ENCODE data around the gene PIN1.

PIN1 gene

DNA sequence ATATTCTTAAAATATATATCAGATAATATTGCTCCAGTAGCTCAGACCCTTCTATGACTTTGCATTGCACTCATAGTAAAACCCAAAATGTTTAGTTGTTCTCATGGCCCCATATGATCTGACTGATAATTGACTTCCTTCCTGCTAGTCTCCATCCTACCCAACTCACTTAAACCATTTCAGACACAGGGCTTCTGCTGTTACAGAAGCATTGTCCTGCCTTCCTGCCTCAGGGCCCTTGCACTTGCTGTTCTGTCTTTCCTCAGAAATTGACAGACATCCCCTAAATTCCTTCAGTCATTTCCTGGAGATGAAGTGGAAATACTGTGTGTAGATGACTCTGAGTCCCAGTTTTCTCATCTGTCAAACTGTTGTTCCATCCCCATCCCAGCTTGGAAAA lies 36.0 kb upstream of the PIN1 start:
- no peak for TF ChIP-seq ZNF274 (IDR thresholded peaks at IDR 0.05; ENCODE audit: low read depth, low read length)
- H3K4me3 ChIP-seq (ENCODE audit: low read length) = no peak overlapping the region

DNA sequence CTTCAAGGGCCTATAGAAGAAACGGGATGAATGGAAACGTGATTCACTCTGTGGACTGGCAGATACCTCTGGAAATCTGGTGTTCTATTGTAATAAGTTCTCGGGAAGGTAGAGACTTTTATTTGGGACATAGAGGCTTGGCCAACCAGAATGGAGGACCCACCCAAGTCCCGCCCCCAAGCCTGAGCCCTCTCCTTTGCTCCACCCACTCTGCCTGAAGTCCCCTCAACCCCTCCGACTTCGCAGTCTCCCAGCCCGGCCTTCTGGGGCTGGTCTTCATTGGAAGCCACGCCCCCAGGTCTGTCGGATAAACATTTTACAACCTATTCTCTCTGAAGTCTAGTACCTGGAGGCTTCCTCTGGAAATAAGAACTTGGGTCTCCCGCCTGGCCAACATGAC lies 33.1 kb upstream of the PIN1 start:
- TF ChIP-seq ZNF274 (IDR thresholded peaks at IDR 0.05; ENCODE audit: low read depth, low read length) = no peak

DNA sequence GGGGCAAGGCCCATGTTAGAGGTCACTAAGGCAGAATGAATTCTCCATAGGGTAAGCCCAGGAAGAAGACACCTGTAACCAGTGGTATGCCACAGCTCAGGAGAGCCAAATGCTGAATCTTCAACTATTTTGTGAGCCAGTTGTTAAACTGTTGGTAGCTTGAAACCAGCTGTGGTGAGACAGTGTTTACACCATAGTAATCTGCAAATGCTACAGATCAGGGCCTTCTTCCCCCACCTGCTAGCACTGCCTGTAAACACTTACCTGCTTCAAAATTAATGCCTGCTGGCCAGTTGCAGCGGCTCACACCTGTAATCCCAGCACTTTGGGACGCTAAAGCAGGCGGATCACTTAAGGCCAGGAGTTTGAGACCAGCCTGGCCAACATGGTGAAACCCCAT lies 28.3 kb upstream of the PIN1 start:
- H3K4me3 ChIP-seq (ENCODE audit: low read length) = no peak overlapping the region
- TF ChIP-seq ZNF274 (IDR thresholded peaks at IDR 0.05; ENCODE audit: low read depth, low read length) = no peak

More for the DNA sequence above, 33.1 kb upstream of the PIN1 start:
- no peak overlapping the region for H3K4me3 ChIP-seq (ENCODE audit: low read length)

DNA sequence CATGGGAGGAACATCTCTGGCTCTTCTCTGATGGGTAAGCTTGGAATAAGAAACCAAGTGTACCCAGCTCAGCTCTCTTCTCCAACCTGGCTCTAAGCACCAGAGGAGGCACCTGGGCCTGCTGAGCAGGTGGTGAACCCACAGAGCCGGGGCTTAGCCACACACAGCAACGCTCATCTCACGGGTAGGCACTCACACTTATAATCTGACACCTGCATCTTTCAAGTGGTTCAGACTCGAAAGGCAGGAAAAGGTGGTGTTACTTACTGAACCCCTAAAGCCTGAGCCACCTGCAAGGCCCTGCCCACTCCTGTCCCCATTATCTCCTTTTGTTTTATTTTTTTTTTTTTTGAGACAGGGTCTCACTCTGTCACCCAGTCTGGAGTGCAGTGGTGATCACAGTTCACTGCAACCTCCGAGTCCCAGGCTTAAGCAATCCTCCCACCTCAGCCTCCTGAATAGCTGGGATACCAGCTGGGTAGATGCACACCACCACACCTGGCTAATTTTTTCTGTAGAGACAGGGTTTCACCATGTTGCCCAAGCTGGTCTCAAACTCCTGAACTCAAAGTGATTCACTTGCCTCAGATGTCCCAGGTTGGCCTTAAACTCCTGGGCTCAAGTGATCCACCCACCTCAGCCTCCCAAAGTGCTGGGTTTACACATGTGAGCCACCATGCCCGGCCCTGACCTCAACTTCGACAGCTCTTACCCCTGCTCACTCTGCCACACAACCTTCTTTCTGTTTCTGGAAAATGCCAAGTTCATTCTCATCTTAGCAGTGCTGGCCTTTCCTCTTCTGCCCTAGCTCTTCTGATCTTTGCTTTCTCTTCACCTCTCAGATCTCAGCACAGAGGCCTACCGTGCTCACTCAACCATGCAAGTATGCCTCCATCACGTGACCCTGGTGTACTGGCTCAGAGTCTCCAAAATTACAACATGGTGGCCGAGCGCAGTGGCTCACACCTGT lies 26.0 kb upstream of the PIN1 start:
- H3K4me3 ChIP-seq (ENCODE audit: low read length) = no peak overlapping the region
- no peak for TF ChIP-seq ZNF274 (IDR thresholded peaks at IDR 0.05; ENCODE audit: low read depth, low read length)

DNA sequence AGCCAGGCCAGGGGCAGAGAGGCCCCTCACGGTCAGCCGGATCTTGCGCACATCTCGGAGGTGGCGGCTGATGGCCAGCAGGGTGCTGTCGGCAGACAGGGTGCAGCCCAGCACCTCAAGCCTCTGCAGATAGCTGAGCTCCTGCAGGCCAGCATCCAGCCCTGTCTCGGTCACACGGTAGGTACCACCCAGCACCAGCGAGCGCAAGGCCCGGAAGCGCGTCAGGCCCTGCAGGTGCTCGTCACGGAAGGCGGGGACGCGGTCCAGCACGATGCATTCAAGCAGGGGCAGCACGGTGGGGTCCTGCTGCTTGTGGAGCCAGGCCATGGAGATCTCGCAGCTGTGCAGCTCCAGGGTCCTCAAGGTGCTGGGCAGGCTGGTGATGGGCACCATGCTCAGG lies 24.0 kb upstream of the PIN1 start:
- TF ChIP-seq ZNF274 (IDR thresholded peaks at IDR 0.05; ENCODE audit: low read depth, low read length) = no peak
- no peak overlapping the region for H3K4me3 ChIP-seq (ENCODE audit: low read length)

DNA sequence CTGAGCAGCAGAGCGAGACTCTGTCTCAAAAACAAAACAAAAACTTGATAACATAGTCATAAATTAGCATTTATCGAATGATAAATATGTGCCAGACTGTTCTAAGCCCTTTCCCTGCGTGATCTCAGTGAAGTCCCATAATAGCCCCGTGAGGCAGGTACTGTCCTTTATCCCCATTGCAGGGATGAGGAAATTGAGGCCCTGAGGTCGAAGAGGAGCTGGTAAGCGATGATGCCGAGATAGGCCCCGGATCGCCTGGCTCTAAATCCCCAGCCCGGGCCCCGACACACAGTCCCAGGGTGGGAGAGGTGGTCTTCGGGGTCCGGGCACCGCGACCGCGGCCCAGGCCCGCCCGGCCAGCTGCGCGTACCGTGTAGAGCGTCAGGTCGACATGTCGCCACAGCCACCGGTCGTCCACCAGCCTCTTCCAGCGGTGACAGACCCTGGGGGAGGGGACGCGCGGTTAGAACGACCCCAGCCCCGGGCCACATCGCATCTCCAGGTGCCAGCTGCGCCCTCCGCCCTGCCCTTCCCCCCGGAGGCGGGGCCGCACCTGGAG lies 16.9 kb upstream of the PIN1 start:
- H3K4me3 ChIP-seq (ENCODE audit: low read length) = peak overlapping the region; percentile 85
- TF ChIP-seq ZNF274 (IDR thresholded peaks at IDR 0.05; ENCODE audit: low read depth, low read length) = no peak

DNA sequence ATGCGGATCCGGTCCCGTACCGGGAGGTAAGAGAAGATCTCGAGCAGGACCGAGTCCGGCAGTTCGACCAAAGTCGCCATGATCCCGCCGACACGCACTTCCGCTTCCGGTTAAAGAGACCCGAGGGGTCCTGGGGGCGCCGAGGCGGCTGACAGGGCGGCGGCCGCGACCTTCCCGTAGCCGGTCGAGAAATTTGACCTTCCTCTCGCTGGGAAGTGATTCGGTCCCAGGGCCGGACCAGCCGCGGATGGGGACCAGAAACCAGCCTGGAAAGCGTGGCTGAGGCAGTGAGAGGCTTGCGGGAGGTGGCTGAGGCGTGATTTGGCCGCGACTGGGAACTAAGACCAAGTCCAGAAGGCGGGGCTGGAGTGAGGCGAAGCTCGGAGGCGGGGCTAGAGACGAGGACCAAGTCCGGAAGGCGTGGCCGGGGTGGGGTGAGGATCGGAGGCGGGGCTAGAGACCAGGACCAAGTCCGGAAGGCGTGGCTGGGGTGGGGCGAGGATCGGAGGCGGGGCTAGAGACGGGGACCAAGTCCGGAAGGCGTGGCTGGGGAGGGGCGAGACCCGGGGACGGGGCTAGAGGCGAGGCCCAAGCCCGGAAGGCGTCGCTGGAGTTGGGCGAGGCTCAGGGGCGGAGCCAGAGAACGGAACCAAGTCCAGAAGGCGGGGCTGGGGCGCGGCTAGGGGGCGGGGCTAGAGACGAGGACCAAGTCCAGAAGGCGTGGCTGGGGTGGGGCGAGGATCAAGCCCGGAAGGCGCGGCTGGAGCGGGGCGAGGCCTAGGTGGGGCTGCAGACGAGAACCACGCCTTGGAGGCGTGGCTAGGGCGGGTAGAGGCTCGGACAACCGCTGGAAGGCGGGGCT lies 16.2 kb upstream of the PIN1 start, which contains the start of gene FBXL12:
Gene FBXL12, minus strand, starts transcription at position 346 of the 862 bp plus-strand sequence. Its CDS starts 266 bp downstream, at position 80.
- peak within 1 kb of the TSS; percentile 85 for H3K4me3 ChIP-seq (ENCODE audit: low read length)
- no peak for TF ChIP-seq ZNF274 (IDR thresholded peaks at IDR 0.05; ENCODE audit: low read depth, low read length)

DNA sequence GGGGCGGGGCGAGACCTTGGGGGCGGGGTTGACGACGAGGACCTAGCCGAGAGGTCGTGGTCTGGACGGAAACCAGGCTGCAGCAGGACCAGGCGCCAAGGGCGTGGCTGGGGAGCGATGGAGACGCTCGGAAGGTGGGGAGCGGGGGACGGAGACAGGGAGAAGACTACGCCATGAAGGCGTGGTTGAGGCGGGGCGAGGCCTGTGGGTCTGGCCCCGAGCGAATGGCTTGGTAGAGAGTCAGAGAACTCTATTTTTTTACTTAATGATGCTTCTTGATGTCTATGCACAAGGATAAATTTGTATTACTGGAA lies 15.6 kb upstream of the PIN1 start:
- TF ChIP-seq ZNF274 (IDR thresholded peaks at IDR 0.05; ENCODE audit: low read depth, low read length) = no peak
- peak overlapping the region; percentile 43; the same call in 1 of the 2 replicates for H3K4me3 ChIP-seq (ENCODE audit: low read length)

DNA sequence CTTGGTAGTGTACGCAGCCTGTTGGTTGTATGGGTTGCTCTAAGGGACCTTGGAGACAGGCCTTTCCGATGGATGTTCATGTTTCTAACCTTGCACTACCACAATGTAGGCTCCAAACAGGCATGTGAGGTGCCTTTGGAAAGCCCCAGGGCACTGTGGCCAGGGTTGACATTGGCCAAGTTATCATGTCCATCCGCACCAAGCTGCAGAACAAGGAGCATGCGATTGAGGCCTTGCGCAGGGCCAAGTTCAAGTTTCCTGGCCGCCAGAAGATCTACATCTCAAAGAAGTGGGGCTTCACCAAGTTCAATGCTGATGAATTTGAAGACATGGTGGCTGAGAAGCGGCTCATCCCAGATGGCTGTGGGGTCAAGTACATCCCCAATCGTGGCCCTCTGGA lies 15.1 kb upstream of the PIN1 start:
- peak overlapping the region; percentile 43; the same call in 1 of the 2 replicates for H3K4me3 ChIP-seq (ENCODE audit: low read length)

DNA sequence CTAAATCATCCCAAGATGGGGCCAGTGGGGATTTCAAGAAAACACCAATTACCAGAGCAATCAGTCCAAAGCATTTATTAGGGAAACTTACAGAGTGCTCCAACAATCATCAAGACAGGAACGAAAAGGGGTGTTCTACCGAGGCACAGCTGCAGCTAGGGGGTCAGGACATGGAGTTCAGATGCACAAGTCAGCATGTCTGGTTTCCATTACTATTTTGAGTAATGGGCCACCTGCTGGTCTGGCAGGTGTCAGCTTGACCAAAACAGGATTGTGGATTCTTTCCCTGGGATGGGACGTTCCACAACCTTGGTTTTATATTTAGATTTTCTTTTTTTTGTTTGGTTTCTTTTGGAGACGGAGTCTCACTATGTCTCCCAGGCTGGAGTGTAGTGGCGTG lies 11.3 kb upstream of the PIN1 start:
- TF ChIP-seq ZNF274 (IDR thresholded peaks at IDR 0.05; ENCODE audit: low read depth, low read length) = no peak

DNA sequence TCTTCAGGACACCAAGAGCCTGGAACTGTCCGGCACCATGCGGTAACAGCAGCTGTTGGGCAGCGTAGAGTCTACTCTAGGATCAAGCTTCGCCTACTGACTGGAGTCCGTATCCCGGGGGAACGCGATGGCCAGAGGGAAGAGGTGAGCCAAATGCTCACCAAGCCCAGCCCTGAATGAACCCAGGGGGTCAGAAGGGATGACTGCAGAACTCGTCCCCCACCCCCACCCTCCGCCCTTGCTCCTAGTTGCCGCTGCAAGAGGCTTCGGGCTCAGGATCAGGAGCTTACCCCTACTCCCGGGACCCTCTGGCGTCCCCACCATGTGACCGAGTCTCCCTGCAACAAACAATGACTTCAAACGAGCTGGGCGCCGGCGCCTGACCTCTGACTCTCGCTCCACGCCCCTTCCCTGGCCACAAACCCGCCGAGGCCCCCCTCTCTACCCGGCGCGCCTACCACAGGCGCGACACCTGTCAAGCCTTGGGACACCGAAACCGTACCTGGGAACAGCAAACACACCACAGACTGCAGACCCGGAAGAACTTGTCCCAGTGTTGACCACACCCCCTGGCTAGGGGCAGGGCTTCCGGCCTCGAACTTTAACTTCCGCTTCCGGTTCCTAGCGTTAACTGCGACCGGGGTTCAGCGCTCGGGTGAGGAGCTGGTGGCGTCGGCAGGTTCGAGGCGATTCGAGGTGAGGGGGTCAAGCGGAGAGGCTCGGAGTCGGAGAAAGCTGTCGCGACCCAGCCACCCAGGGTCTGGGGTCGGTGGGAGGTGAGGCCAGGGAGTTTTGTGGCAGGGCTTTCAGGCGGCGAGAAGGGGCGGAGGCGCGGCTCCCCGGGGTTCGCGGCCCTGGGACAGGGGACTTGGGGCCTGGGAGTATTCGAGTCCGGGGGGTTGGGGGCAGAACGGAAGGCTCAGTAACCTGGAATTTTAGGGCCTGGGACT lies 7.6 kb upstream of the PIN1 start, which contains the start of gene UBL5:
Gene UBL5, plus strand, starts transcription at position 630 of the 950 bp plus-strand sequence. CDS start 420 bp downstream, outside the sequence.
- no peak for TF ChIP-seq ZNF274 (IDR thresholded peaks at IDR 0.05; ENCODE audit: low read depth, low read length)
- peak within 1 kb of the TSS; percentile 84 for H3K4me3 ChIP-seq (ENCODE audit: low read length)

More for the DNA sequence above, 11.3 kb upstream of the PIN1 start:
- no peak overlapping the region for H3K4me3 ChIP-seq (ENCODE audit: low read length)

DNA sequence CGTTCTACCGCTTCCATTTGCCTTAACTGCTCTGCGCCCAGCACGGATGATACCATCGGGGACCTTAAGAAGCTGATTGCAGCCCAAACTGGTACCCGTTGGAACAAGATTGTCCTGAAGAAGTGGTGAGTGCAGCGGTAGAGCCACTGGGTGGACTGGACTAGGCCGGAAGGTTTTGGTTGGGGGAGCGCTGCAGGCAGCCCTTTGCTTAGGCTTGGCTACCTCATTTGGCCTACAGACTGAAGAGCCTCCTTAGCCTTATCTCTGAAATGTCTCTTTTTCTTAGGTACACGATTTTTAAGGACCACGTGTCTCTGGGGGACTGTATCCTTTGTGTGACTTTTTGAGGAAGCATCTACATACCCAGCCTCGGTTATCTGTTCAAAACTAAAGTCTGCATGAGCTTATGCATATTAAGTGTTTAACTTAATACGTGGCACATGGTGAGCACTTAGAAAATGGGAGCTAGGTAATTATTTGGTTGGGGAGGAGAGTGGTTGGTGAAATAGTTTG lies 6.5 kb upstream of the PIN1 start:
- TF ChIP-seq ZNF274 (IDR thresholded peaks at IDR 0.05; ENCODE audit: low read depth, low read length) = no peak
- H3K4me3 ChIP-seq (ENCODE audit: low read length) = peak overlapping the region; percentile 84

DNA sequence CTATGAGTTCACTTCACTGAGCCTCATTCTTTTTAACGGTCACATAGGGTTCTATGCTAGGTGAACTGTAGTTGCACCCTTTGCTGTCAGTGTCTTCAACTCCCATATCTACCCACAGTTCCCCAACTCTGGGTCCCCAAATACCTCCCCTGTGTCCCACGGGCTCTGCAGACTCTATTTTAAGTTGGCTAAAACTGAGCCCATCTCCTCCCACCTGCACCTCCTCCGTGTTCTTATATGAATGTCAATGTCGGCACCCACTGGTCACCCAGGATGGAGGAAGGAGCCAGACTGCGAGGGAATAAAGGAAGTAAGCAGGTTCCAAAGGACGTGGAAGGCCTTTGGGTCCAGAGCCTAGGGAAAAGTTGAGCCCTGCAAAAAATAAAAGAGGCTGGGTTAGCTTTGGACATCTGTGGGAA lies 802 bp upstream of the PIN1 start:
- no peak for TF ChIP-seq ZNF274 (IDR thresholded peaks at IDR 0.05; ENCODE audit: low read depth, low read length)
- H3K4me3 ChIP-seq (ENCODE audit: low read length) = peak overlapping the region; percentile 62; the same call in 1 of the 2 replicates

Data from GM08714 (cell line).